ENCODE data around the gene CDC42EP1.

CDC42EP1 gene

DNA sequence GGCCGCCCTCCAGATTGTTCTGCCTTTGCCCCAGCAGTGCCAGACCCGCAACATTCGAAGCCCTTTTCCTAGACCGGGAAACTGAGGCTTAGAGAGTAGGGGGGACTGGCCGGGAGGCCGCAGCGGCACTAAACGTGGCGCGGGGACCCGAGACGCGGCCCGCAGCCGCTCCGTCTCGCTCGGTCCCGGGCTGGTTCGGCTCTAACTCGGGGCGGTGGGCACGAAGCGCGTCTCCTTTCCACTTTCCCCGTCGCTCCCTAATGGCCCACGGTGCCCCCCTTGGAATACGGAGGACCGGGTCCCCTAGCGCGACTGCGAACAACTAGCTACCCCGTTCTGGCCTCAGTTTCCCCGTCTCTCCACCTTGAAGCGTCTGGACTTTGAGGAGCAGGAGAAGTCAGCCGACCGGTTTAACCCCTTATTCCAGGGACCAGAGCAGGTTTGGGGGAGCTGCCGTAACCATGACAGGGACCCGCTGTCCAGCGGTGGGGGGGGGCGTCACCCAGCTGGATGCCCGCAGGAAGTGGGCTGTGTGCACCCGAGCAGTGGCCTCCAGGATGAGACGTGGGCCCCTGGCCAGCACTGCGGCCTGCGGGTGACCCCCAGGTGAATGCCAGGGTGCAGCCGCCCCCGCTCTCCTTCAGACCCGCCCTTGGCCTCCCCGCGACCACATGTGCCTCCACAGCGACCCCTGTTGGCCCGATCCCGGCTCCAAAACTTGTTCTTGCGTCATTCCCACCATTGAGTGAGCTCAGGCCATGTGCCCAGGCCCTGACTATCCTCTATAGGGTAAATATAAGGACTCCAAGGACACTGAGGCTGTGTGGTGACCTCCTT lies 1.1 kb downstream of the CDC42EP1 start:
- peak; percentile 29 for DNase-seq

DNA sequence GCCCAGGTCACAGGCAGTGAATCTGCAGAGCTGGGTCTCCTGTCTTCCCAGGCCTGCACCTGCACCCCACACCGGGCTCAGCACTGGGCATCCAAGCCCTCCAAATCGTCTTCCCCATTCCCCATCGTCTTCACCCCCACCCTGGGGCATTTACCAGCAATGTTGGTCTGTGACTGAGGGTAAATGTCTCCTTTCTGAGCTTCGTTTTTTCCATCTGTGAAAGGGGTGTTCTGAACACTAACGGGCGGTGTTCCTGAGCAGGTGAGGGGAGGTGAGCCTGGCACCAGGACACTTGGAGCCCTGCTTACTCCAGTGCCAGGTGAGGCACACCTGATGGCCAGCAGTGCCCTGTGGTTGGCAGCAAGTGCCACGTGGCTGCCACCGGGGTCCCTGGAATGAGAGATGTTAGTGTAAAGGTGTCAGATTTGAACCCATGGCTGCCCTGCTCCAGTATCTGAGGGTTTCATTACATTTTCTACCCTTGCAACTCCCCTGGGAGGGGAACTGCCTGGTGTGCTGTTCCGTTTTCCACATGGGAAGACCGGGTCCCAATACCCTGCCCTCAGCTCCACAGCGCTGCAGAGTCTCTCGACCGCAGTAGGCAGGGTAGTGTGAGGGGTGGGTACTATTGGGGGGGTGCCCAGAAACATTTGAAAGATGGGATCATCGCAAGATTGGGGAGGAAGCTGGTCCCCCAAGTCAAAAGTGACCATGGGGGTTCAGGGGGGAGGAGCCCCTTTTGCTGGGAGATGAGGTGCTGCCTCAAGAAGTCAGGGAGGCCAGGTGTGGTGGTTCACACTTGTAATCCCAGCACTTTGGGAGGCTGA lies 2.0 kb downstream of the CDC42EP1 start:
- DNase-seq: no peak

DNA sequence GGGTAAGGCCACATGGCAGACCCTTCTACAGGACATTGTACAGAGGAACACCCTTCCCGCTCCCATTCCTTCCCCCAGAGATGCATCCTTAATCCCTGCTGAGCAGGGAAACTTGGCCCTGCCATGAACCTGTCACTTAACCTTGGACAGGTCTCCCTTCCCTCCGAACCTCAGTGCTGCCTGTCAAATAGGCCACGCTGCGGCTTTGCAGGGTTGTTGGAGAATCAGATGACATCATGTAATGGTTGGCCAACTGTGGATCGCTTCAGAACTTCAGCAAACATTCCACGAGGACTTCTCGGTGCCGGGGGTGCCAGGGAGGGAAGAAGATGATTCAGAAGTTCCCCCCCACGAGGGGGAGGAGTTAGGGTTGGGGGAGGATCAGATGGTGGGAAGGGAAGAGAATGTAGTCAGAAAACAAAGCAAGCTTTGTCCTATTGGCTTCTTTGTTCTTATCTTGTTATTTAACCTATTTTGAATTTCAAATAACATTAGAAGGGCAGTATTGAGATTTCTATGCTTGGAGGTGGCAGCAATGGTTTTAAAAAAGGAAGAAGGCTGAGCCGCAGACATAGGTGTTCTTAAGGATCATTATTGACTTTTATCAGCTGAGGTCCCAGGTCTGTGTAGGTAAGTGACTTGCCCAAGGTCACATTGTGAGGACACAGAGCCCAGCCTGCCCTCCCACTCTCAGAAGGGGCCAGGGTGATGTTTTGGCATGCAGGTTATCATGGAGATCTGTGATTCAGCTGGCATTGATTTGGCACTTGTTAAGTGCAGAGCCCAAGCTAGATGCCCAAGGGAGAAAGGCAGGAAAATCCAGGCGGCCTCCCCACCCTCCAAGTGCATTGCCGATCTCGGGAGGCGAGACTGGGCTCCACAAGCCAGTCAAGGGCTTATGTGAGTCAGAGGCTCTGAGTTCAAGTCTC lies 3.1 kb downstream of the CDC42EP1 start:
- no peak for DNase-seq

DNA sequence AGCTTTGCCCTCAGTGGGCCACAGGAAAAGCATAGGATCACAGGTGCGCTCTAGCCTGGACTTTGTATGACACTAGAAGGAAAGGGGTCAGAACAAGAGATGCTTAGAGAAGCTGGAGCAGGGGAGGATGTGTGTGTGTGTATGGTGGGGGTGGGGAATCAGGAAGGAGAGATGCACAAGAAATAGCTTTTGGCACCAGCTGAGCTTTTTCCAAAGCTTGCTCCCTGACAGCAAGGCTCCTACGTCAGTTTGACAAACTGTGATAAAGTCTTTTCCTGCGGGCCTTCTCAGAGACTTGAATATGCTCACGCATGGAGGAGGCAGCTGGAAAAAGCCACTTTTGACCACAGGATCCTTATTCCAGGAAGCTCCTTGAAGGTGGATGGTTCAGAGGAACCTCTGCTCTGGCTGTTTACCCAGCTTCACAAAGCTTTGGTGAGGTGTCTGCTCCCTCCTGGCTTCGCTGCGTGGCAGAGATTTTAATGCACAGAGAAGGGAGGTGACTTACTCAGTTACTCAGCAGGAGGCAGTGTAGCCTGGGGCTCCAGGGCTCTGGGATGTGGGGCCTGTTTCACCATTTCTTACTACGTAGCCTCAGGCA lies 3.9 kb downstream of the CDC42EP1 start:
- no peak for DNase-seq

DNA sequence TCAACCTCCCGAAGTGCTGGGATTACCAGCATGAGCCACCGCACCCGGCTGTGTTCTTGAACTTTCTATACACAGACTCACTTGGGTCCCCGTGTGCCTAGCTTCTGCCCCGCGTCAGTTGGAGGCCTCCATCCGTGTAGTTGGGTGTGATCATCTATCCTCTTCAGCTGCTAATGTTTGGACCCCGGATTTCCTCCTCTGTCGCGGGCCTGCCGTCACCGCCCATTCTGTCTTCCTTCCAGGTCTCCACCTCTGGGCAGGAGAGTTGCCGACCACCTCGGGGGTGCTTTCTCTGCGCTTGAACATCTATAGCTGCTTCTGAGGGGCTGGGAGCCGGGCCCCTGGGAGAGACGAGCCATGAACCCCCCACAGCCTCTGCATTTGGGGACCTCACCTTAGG lies 5.5 kb downstream of the CDC42EP1 start:
- DNase-seq: no peak

DNA sequence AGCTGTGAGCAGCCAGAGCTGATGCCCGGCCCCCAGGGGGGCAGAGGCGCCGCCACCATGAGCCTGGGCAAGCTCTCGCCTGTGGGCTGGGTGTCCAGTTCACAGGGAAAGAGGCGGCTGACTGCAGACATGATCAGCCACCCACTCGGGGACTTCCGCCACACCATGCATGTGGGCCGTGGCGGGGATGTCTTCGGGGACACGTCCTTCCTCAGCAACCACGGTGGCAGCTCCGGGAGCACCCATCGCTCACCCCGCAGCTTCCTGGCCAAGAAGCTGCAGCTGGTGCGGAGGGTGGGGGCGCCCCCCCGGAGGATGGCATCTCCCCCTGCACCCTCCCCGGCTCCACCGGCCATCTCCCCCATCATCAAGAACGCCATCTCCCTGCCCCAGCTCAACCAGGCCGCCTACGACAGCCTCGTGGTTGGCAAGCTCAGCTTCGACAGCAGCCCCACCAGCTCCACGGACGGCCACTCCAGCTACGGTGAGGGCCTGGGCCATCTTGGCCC lies 6.1 kb downstream of the CDC42EP1 start:
- no peak for DNase-seq

DNA sequence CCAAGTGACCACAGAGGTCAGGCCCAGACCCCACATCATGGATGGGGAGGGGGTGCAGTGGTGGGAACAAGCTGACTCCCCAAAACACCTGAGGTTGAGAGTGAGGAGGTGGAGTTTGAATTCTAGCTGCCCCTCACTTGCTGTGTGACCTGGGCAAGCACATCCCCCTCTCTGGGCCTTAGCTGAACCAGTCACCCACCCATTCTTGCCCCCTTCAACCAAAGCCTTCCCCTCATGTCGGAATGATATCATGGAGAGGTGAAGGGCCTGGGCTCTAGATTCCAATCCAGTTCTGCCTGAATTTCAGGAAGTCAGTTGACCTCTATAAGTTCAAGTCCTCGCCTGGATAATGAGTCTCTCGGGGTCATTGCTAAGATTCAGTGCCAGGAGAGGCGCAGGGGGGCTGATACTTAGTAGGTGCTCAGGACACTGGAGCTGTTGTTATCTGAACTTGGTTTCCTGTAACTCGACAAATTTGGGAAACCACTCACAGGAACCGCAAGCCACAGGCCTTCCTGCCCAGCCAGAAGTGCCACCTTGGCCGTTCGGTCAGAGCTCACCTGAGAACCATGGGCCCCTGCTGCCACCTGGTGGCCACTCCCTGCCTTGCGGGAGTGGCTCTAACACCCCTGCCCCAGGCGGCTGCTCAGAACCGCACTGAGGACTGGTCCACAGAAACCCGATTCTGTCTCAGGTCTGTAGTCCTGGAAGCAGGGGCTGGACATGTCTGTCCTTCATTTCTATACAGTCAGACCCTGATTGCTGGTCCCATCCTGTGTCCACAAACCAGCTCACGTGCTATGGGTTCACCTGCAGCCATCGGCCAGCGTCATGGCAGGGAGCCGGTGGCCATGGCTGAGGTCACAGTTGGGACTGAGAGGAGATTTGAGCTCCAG lies 6.9 kb downstream of the CDC42EP1 start:
- peak; percentile 55 for DNase-seq

DNA sequence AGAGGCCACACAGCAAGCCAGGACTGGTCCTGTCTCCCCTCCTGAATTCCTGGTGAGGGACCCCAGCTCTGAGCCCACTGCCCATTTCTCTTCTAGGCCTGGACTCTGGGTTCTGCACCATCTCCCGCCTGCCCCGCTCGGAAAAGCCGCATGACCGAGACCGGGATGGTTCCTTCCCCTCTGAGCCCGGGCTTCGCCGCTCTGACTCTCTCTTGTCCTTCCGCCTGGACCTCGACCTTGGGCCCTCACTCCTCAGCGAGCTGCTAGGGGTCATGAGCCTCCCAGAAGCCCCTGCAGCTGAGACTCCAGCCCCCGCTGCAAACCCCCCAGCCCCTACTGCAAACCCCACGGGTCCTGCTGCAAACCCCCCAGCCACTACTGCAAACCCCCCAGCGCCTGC lies 7.7 kb downstream of the CDC42EP1 start:
- DNase-seq: no peak

DNA sequence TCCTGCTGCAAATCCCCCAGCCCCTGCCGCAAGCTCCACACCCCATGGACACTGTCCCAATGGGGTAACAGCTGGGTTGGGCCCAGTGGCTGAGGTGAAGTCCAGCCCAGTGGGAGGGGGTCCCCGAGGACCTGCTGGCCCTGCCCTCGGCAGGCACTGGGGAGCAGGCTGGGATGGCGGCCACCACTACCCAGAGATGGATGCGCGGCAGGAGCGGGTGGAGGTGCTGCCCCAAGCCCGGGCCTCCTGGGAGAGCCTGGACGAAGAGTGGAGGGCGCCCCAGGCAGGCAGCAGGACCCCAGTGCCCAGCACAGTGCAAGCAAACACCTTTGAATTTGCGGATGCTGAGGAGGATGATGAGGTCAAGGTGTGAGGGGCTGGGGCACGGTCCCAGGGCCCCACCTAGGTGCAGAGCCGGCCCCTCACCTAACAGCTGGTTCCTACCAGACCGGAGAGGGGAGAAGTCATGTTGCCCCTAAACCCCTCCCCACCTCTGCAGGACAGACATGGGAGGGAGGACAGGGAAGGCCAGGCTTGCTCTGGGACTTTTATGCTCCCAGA lies 8.2 kb downstream of the CDC42EP1 start:
- no peak for DNase-seq

DNA sequence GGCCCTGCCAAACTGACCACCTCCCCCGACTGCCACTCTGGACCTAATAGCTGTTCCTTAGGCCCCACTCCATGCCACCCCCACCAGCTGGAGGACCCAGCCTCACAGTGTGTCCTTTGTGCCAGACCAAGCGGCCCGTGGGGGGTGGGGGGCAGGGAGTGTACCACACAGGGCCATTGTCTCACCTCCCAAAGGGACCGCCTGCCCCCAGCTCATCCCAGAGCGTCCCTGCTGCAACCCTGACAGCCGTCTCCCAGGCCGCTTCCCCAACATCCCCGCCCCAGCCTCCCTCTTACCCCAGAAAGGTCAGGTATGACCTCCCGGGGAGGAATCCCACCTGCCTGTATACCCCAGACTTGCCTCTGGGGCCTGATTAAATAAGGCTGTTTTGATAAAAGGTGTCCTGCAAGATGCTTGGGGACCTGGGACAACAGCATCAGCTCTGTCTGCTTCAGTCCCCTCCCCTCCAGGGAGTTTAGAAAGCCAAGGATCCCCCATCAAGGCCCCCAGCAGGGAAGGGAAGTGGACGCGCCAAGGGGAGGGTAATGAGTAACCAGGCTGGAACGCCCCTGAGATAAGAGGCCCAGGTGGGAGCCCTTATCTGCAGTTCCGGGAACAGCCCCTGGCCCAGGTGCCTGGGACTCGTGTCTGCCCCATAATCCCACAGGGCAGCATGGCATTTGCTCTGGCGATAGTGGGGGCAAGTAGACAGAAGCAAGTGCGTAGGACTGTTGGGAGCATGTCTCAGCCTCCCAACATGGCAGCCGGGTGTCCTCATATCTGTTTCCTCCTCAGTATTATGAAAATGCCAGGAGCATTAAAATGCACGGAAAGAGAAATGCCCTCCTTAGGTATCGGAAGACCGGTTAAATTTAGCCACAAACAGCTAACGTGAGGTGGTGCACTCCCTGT lies 9.0 kb downstream of the CDC42EP1 start:
- DNase-seq: no peak

DNA sequence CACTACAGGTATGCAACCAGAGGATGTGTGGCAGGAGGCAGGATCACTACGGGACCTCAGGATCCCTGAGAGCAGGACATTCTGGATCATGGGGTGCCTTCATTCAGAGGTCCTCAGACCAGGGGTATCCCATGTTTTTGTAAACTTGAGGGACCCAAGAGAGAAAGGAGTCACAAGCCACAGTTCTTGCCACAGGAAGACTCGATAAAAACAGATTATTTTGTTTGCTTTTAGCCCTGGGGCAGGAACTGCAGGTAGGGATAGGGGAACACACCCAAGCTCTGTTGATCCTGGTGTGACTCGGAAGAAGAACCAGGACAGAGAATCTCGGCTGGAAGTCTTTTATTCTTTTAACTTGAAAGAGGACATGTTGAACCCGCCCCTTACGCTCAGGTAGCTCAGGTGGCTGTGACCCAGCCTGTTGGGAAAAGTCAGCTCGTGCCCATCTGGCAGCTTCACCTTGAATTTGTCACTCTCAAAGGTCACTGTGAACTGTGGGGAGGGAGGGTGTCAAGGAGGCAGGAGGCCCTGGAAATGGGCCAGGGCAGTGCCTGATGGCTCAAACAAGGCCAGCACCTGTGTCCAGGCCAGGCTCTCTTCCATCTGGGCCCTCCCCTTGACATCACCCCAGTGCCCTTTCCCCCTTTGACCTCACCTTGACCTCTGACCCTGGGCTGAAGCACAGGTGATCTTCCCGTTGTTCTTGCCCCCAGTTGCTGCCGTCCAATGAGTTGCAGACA lies 9.8 kb downstream of the CDC42EP1 start:
- no peak for DNase-seq

DNA sequence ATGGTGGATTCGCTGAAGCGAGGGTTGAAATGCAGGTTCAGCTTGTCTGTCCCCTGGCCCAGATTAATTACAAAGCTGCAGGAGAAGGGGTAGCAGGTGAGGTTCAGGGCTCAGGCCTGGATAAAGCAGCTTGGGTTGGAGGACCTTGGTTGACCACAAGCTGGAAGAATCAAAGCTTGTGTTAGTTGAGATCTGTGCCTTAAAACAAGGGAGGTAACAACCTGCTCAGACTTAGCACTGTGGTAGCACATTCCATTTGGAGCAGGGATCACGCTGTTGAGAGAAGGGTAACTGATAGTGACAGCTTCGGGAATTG lies 10.3 kb downstream of the CDC42EP1 start:
- DNase-seq: no peak

DNA sequence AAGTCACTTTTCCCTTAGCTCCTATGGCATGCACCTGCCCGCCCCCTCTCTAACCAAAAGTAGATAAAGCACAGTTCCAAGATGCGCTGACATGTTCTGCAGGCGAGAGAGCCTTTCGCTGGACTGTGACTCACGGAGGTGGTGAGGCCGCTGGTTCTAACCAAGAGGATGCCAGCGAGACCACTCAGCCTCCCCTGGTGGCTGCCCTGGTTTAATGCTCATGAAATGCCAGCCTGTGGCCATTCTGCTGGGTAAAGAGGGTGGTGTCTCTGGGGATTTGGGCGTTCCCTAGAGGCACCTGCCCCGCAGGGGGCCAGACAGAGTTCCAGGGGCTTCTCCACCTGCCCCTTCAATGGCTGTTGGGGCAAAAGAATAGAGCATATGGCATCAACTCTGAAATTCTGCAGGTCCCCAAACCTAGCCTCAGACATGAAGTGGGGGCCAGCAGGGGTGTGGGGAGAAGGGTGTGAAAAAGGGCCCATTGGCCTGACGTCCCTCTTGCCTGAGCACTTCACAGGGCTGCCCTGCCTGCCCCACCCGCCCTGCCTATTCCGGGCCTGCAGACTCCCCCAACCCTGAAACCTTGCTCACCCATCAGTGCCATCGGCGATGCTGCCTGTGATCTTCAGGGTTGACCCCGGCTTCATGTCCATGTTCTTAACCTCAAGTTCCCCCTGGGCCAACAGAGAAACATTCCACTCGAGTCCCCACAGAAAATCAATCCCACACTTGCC lies 11.1 kb downstream of the CDC42EP1 start:
- DNase-seq: no peak

DNA sequence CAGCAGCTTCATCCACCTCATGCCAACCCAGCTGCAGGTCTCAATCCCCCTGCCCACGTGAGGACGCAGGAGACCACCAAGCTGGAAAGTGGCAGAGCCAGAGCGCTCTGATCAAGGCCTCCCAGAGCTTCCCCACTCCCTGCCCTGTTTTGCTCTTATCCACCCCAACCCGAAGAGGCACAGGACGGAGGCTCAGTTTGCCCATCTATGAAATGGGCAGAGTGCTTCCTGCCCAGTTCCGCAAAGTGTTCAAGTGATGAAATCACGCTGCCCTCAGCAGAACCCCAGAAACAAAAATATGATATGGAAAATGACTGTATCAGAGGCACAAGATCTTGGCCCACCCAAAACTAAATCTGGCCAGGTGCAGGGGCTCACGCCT lies 11.7 kb downstream of the CDC42EP1 start:
- no peak for DNase-seq

DNA sequence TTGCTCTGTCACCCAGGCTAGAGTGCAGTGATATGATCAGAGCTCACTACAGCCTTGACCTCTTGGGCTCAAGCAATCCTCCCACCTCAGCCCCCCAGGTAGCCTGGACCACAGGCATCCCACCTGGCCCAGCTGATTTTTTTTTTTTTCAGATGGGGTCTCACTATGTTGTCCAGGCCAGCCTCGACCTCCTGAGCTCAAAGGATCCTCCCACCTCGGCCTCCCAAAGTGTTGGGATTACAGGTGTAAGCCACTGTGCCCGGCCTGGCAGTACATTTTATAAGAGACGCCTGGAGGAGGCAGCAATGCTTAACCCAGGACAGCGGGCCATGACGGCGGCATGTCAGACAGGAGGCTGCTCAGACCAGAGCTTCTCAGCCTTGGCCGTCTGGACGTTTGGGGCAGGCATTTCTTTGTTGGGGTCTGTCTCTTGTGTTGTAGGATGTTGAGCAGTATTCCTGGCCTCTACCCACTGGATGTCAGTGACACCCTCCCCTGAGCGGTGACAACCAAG lies 15.3 kb downstream of the CDC42EP1 start:
- DNase-seq: no peak

DNA sequence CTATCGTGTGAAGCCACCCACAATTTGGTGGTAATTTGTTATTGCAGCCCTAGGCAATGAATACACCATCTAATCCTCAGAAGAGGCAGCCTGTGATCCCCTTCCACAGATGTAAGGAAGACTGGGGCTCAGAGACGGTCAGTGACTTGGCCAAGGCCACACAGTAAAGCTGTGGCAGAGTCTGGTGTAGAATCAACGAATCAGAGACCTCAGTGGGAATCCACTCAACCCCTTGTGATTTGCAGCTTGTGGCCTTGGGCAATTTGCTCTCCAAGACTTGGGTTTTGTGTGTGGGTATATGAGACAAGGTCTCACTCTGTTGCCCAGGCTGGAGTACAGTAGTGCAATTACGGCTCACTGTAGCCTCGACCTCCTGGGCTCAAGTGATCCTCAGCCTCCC lies 17.7 kb downstream of the CDC42EP1 start:
- DNase-seq: no peak

DNA sequence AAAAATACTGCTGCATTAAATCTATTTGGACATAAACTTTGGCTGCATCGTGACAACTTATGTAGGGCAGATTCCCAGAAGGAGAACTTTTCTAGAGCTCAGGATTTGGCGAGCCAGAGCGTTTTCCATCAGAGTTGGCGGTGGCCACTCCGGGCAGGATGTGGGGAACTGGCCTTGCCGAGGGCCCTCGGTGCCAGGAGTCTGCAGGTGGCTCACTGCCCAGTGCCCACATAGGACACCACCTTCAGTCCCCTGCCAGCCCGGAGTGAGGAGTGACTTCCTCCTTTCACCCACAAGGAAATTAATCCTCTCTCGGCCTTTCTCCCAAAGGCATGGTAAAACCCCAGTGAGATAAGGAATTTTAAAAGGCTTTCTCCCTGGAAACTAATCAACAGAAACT lies 21.2 kb downstream of the CDC42EP1 start:
- no peak for DNase-seq

DNA sequence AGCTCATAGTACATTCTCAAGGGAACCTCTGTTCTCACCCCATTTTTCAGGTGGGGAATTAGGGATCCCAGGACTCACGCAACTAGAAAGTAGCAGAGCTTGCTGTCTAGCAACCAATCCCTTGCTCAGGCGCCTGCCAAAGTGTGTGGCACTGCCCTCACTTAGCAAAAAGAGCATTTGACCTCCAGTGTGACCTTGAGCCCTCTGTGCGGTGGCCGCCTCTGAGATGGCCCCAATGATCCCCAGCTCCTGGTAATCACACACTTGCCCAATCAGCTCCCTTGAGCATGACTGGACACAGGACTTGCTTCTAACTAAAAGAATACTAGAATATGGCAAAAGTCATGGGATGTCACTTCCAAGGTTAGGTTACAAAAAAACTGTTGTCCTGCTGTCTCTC lies 22.2 kb downstream of the CDC42EP1 start:
- DNase-seq: no peak

All from NCI-H1436 (cell line).